GM18498 (cell line): ENCODE data around the gene BCAM.
"Not testable (repeated sequence)": the region's sequence is repeated elsewhere in the genome, so short reads cannot be mapped to it uniquely, and the experiment has no call there.

ENCODE experiments used
- ATAC-seq: cut with Tn5 transposase; IDR thresholded peaks from one replicate; pipeline ENCODE4 v1.9.1; 2021; ENCODE audit warnings: mild to moderate bottlenecking, moderate library complexity; ENCODE audit not compliant: unreplicated experiment

BCAM gene

GRCh38 chr19:44816301-44816700 lies 7.4 kb downstream of the BCAM start:
- ATAC-seq = no peak

GRCh38 chr19:44817725-44818465 lies 9.0 kb downstream of the BCAM start:
- no peak for ATAC-seq

- no peak for ATAC-seq
Observed at GRCh38 chr19:44818466-44819031, 9.6 kb downstream of the BCAM start.

- ATAC-seq = no peak
Observed at GRCh38 chr19:44819246-44819832, 10.4 kb downstream of the BCAM start.

GRCh38 chr19:44820648-44821609 lies 12.0 kb downstream of the BCAM start:
- ATAC-seq = no peak

GRCh38 chr19:44822177-44822576 lies 13.3 kb downstream of the BCAM start:
- ATAC-seq = no peak

GRCh38 chr19:44822670-44823372 lies 13.9 kb downstream of the BCAM start:
- no peak for ATAC-seq

GRCh38 chr19:44823373-44823698 lies 14.4 kb downstream of the BCAM start:
- ATAC-seq = no peak

- ATAC-seq = no peak
Observed at GRCh38 chr19:44824761-44825160, 15.9 kb downstream of the BCAM start.

GRCh38 chr19:44832875-44833274 lies 24.0 kb downstream of the BCAM start:
- not testable (repeated sequence) for ATAC-seq

GRCh38 chr19:44834399-44834798 lies 25.5 kb downstream of the BCAM start:
- not testable (repeated sequence) for ATAC-seq

GRCh38 chr19:44839276-44839675 lies 30.4 kb downstream of the BCAM start:
- no peak for ATAC-seq

- no peak for ATAC-seq
Observed at GRCh38 chr19:44840811-44841210, 31.9 kb downstream of the BCAM start.

- ATAC-seq = no peak
Observed at GRCh38 chr19:44841231-44841630, 32.3 kb downstream of the BCAM start.

- ATAC-seq = no peak
Observed at GRCh38 chr19:44845286-44845611, 36.3 kb downstream of the BCAM start.

- no peak for ATAC-seq
Observed at GRCh38 chr19:44845612-44846454, 36.9 kb downstream of the BCAM start, which contains the start of gene NECTIN2. NECTIN2 (plus strand) TSS chr19:44846297; CDS start chr19:44846526, 229 bp downstream.

- ATAC-seq = no peak
Observed at GRCh38 chr19:44846455-44847143, 37.7 kb downstream of the BCAM start.

GRCh38 chr19:44847144-44848035 lies 38.5 kb downstream of the BCAM start:
- no peak for ATAC-seq
